Endothelial cell of umbilical vein (primary cell): ENCODE data around the gene FSD1. TPM values are rescaled to one million over a fixed set of nuclear protein-coding genes. Genes with fewer than 3 reads are reported as not detected.

ENCODE experiments used
- BruUV-seq: library from RNA; stranded (reverse); fragments of 400-500 nt; replicated peaks from 2 replicates; lab custom pipeline; 2021; lab: Mats Ljungman, UMichigan
- CTCF ChIA-PET: fragments of 300-600, 350-600 bp; sonication (Branson Sonifier 250); formaldehyde crosslinking; loops from one replicate; lab custom pipeline; 2021; ENCODE audit warnings: antibody characterized with exemption, inconsistent platforms; lab: Charles Lee
- POLR2A ChIA-PET: fragments of 300-600, 350-600 bp; sonication (Branson Sonifier 250); formaldehyde crosslinking; loops from one replicate; lab custom pipeline; 2021; ENCODE audit warnings: antibody characterized with exemption, inconsistent platforms; lab: Charles Lee
- DNase-seq: peaks from one replicate; pipeline ENCODE4 v3.0.0-alpha.2; 2011; ENCODE audit warnings: low read depth, low spot score
- FAIRE-seq: peaks from 2 replicates; lab custom pipeline; 2011; peaks lifted over from hg19 to GRCh38; lab: Jason Lieb, UNC
- H2AFZ ChIP-seq: 2 replicates; pipeline ENCODE4 v1.6.0; 2012; ENCODE audit warnings: low read depth, low read length, control low read depth, inconsistent platforms
- H3K27ac ChIP-seq: 2 replicates; pipeline ENCODE4 v1.5.1; 2011; ENCODE audit warnings: low read depth, mild to moderate bottlenecking, control low read depth, low read length, moderate library complexity; ENCODE audit not compliant: insufficient read depth
- H3K27me3 ChIP-seq, 2 experiments: 2 replicates each; pipeline versions ENCODE4 v1.6.0 to v1.6.1; 2011; ENCODE audit warnings: low read length in 2 of 2, mixed read lengths in 1 of 2; ENCODE audit not compliant: control insufficient read depth in 2 of 2, insufficient read depth in 2 of 2
- H3K36me3 ChIP-seq, 2 experiments: 2 replicates in 1 of 2; 3 replicates in 1 of 2; pipeline ENCODE4 v1.5.1; 2011; ENCODE audit warnings: low read length in 2 of 2, mild to moderate bottlenecking in 1 of 2, moderate library complexity in 1 of 2; ENCODE audit not compliant: control insufficient read depth in 2 of 2, insufficient read depth in 2 of 2; ENCODE audit errors: extremely low read depth in 1 of 2
- H3K4me1 ChIP-seq: 3 replicates; pipeline ENCODE4 v1.5.1; 2011; ENCODE audit warnings: mild to moderate bottlenecking, low read length; ENCODE audit not compliant: control insufficient read depth, insufficient read depth; ENCODE audit errors: extremely low read depth
- H3K4me2 ChIP-seq: 2 replicates; pipeline ENCODE4 v1.6.1; 2011; ENCODE audit warnings: low read length, control low read depth, mixed read lengths; ENCODE audit not compliant: insufficient read depth
- H3K4me3 ChIP-seq, 3 experiments: fragments of 200-600 bp in 1 of 3; sonication (generic), shearing (Covaris generic) in 1 of 3; replicated peaks in 1 of 3; 2 replicates each; pipeline ENCODE4 v1.5.1; 2011 to 2016; ENCODE audit warnings: control low read depth in 3 of 3, low read length in 3 of 3, mild to moderate bottlenecking in 2 of 3, inconsistent platforms in 1 of 3, low read depth in 1 of 3, moderate library complexity in 1 of 3; ENCODE audit not compliant: insufficient read depth in 1 of 3
- H3K79me2 ChIP-seq: 2 replicates; pipeline ENCODE4 v1.6.0; 2012; ENCODE audit warnings: low read length, inconsistent platforms; ENCODE audit not compliant: control insufficient read depth, insufficient read depth
- H3K9ac ChIP-seq: replicated peaks from 2 replicates; pipeline ENCODE3; 2011; ENCODE audit warnings: low read length, control low read depth; ENCODE audit not compliant: insufficient read depth; ENCODE audit errors: extremely low read depth
- H3K9me1 ChIP-seq: replicated peaks from 3 replicates; pipeline ENCODE4 v1.6.0; 2011; ENCODE audit warnings: mild to moderate bottlenecking, low read length; ENCODE audit not compliant: control insufficient read depth, insufficient read depth; ENCODE audit errors: extremely low read depth
- H3K9me3 ChIP-seq: replicated peaks from 2 replicates; pipeline ENCODE4 v1.5.1; 2012; ENCODE audit warnings: low read length, inconsistent platforms; ENCODE audit not compliant: control insufficient read depth, insufficient read depth
- H4K20me1 ChIP-seq: replicated peaks from 2 replicates; pipeline ENCODE3; 2011; ENCODE audit warnings: mild to moderate bottlenecking, low read length; ENCODE audit not compliant: control insufficient read depth, insufficient read depth; ENCODE audit errors: extremely low read depth
- EZH2 ChIP-seq: IDR thresholded peaks from 2 replicates; pipeline ENCODE4 v1.6.1; 2012; ENCODE audit warnings: borderline replicate concordance, low read depth, mild to moderate bottlenecking, moderate library complexity, low read length, inconsistent platforms; ENCODE audit not compliant: severe bottlenecking
- FOS ChIP-seq: IDR thresholded peaks from 2 replicates; pipeline ENCODE4 v1.6.1; 2011; ENCODE audit warnings: mild to moderate bottlenecking, low read length, moderate library complexity, borderline replicate concordance; ENCODE audit not compliant: insufficient read depth
- GATA2 ChIP-seq: IDR thresholded peaks from 2 replicates; pipeline ENCODE4 v1.7.0; 2011; ENCODE audit warnings: low read depth, mild to moderate bottlenecking, moderate library complexity, mixed read lengths, low read length; ENCODE audit not compliant: insufficient read length, insufficient read depth
- JUN ChIP-seq: IDR thresholded peaks from 2 replicates; pipeline ENCODE4 v1.6.1; 2011; ENCODE audit warnings: borderline replicate concordance, low read depth; ENCODE audit not compliant: insufficient read length, insufficient read depth
- MAX ChIP-seq: IDR thresholded peaks from 2 replicates; pipeline ENCODE4 v1.6.1; 2011; ENCODE audit not compliant: insufficient read depth, insufficient read length
- MYC ChIP-seq: IDR thresholded peaks from one replicate; pipeline ENCODE4 v1.6.1; 2011; ENCODE audit warnings: mild to moderate bottlenecking, low read depth, low read length
- POLR2A ChIP-seq: IDR thresholded peaks from 2 replicates; pipeline ENCODE4 v1.6.1; 2012; ENCODE audit warnings: low read depth, mild to moderate bottlenecking, control low read depth, low read length
- POLR2AphosphoS5 ChIP-seq: IDR thresholded peaks from 2 replicates; pipeline ENCODE4 v1.6.1; 2012; ENCODE audit warnings: low read depth, mild to moderate bottlenecking, control low read depth, low read length, moderate library complexity; ENCODE audit not compliant: insufficient read depth
- dilution Hi-C: fragments of 300-500 bp; cut with MboI; formaldehyde crosslinking; loops from one replicate; pipeline ENCODE4 v1.15.0; 2019; ENCODE audit warnings: low sequenced_read_pairs; ENCODE audit not compliant: extremely low pct_ligation_motif_present
- intact Hi-C: fragments of 100-400 bp; cut with micrococcal nuclease; formaldehyde crosslinking; loops from one replicate; pipeline ENCODE4 v1.10.0; 2022
- polyA plus RNA-seq, 4 experiments: library from polyadenylated mRNA; depleted of rRNA in 3 of 4; stranded (reverse) in 3 of 4; unstranded in 1 of 4; fragments of >200 nt; gene quantifications; 2 replicates each; pipeline versions ENCODE4 v1.2.1 to v1.2.3, GENCODE V29; 2011 to 2012; ENCODE audit warnings: missing spikeins in 1 of 4
- total RNA-seq: library from RNA; stranded (reverse); gene quantifications from 2 replicates; pipeline ENCODE4 v1.2.3, GENCODE V29; 2021
- TF ChIP-seq, protein P1 (sequence below), 2 donors: IDR thresholded peaks; 1 replicate in 1 of 2; 2 replicates in 1 of 2; pipeline ENCODE4 v1.5.1; 2011; ENCODE audit warnings: low read length in 2 of 2, mild to moderate bottlenecking in 2 of 2, moderate library complexity in 2 of 2, control low read depth in 1 of 2, inconsistent platforms in 1 of 2, low read depth in 1 of 2; ENCODE audit not compliant: insufficient read depth in 1 of 2; ENCODE audit errors: extremely low read depth in 1 of 2

FSD1 gene
- total and polyA plus RNA-seq, 2 donors (not counting 3 experiments of a cell fraction or from before 2014, with no cell fraction given): 25.8 to 55.5 TPM

GRCh38 chr19:4370418-4371041 lies 66.1 kb downstream of the FSD1 start:
- BruUV-seq: no TSS peak
- POLR2A ChIA-PET: interaction anchor here (0.5 kb wide), 1 partner anchor 42 kb away, joined by 3 read pairs; no protein-coding TSS in a partner anchor
- DNase-seq (no peak), FAIRE-seq (no peak)
- intact Hi-C loops: loop anchor here (1.0 kb wide), 1 partner anchor 30 kb away; the partner anchor contains the start of gene SH3GL1
- H3K9ac ChIP-seq: no peak overlapping the region
- H3K9me3 ChIP-seq: no peaks in the 10 kb centered on the region
- peaks cover 79% of the 10 kb centered on the region for H3K79me2 ChIP-seq
- H3K36me3 ChIP-seq: peaks cover 0 to 24% of the 10 kb centered on the region in 2 experiments
- no peak overlapping the region for H3K27ac ChIP-seq
- H2AFZ ChIP-seq: no peak overlapping the region
- no peak overlapping the region for H3K4me2 ChIP-seq
- H3K4me1 ChIP-seq: peaks cover 39% of the 10 kb centered on the region
- TF ChIP-seq EZH2 (no peak), POLR2AphosphoS5 (no peak), MYC (no peak), JUN (no peak), POLR2A (no peak), GATA2 (no peak), FOS (no peak), MAX (no peak)
- TF ChIP-seq, protein P1, sequence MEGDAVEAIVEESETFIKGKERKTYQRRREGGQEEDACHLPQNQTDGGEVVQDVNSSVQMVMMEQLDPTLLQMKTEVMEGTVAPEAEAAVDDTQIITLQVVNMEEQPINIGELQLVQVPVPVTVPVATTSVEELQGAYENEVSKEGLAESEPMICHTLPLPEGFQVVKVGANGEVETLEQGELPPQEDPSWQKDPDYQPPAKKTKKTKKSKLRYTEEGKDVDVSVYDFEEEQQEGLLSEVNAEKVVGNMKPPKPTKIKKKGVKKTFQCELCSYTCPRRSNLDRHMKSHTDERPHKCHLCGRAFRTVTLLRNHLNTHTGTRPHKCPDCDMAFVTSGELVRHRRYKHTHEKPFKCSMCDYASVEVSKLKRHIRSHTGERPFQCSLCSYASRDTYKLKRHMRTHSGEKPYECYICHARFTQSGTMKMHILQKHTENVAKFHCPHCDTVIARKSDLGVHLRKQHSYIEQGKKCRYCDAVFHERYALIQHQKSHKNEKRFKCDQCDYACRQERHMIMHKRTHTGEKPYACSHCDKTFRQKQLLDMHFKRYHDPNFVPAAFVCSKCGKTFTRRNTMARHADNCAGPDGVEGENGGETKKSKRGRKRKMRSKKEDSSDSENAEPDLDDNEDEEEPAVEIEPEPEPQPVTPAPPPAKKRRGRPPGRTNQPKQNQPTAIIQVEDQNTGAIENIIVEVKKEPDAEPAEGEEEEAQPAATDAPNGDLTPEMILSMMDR (IDR thresholded peaks at IDR 0.05; ENCODE audit: extremely low read depth in 1 of 2, insufficient read depth in 1 of 2, low read depth in 1 of 2, low read length in 2 of 2): no peak
- no peaks in the 10 kb centered on the region for H3K9me1 ChIP-seq
- no peak overlapping the region for H3K4me3 ChIP-seq
- no peaks in the 10 kb centered on the region for H4K20me1 ChIP-seq
- H3K27me3 ChIP-seq: no peaks in the 10 kb centered on the region
- dilution Hi-C loops: no loop called here
- CTCF ChIA-PET: interaction anchor here (0.6 to 2.4 kb wide), 24 partner anchors 9 to 265 kb away, joined by 3 to 43 read pairs (median 6); partner anchors contain the start of genes CHAF1A, HDGFL2, MPND and SH3GL1
